ENCODE results near the gene MGAT3.

MGAT3 gene

GRCh38 chr22:39427751-39428596, 28.8 kb upstream of the MGAT3 start:
- no peak for DNase-seq (ENCODE audit: low read depth, low spot score)
- no peak overlapping the region for H3K27ac ChIP-seq

DNA sequence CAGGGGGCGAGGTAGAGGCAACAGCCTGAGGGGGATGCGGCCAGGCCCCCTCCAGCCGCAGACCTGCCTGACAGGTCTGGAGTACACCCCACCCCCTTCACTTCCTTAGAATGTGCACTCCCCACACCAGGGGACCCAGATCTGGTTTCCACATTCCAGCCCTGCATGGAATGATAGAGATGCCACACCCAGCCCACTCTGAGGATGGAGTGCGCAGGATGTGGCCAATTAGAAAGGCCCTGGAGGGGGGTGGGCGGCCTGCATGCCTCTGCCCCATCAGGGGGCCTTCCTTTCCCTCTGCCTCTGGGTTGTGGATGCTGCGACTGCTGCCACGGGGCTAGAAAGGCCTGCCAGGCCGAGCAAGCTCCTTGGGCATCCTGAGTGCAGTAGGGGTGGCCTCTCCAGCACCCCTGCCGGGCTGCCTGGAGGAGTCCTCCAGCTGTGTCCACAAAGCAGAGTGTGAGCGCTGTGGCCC, 28.2 kb upstream of the MGAT3 start:
- DNase-seq (ENCODE audit: low read depth, low spot score) = no peak

GRCh38 chr22:39429186-39429585, 27.6 kb upstream of the MGAT3 start:
- no peak for DNase-seq (ENCODE audit: low read depth, low spot score)
- H3K27ac ChIP-seq = no peak overlapping the region

More for the DNA sequence above, 28.2 kb upstream of the MGAT3 start:
- H3K27ac ChIP-seq = no peak overlapping the region

- no peak overlapping the region for H3K27ac ChIP-seq
- DNase-seq (ENCODE audit: low read depth, low spot score) = no peak
These were observed 26.8 kb upstream of the MGAT3 start for GRCh38 chr22:39429916-39430575.

GRCh38 chr22:39430576-39431150, 26.1 kb upstream of the MGAT3 start:
- no peak for DNase-seq (ENCODE audit: low read depth, low spot score)
- H3K27ac ChIP-seq = no peak overlapping the region

DNA sequence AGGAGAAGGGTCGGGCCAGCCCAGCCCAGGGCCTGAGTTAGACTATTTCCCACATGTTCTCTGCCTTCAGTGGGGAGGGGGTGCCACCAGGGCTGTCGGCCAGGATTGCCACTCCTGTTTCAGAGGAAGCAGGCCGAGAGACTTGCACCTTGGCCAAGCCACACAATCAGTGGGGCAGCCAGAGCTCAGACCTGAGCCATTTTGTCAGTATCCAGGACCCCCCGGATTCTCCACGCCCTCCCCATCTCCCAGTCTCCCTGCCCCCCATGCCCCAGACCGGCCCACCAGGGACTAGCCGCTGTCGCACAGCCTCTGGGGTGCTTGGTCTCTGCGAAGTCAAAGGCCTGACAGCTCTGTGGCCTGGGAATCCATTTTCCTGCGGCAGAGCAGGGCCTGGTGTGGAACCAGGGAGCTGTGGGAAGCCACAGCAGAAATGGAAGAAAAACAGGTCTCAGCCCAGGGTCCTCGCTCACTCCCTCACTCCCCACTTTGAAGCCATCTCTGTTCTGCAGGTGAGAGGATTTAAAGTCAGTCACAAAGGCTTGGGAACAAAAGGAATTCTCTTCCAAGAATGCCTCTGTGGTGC, 25.5 kb upstream of the MGAT3 start:
- H3K27ac ChIP-seq = no peak overlapping the region
- DNase-seq (ENCODE audit: low read depth, low spot score) = no peak

DNA sequence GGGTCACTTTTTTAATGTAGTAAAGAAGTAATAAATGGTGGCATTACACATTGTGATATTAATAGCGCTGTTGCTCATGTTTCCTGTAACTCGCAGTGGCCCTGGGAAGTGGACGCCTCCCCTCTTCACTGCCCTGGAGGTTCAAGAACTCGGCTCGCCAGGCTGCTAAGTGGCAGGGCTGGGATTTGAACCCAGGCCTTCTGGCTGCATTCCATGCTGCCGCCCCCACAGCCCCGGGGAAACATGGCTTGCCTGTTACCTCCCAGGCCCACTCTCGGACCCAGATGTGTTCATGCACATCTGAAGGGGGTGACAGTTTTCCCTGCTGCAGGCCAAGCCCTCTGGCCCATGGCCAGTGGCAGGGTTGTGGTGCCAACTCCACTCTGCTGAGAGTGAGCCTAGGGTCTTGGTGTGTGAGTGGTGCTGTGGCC, 25.0 kb upstream of the MGAT3 start:
- no peak overlapping the region for H3K27ac ChIP-seq
- DNase-seq (ENCODE audit: low read depth, low spot score) = no peak

DNA sequence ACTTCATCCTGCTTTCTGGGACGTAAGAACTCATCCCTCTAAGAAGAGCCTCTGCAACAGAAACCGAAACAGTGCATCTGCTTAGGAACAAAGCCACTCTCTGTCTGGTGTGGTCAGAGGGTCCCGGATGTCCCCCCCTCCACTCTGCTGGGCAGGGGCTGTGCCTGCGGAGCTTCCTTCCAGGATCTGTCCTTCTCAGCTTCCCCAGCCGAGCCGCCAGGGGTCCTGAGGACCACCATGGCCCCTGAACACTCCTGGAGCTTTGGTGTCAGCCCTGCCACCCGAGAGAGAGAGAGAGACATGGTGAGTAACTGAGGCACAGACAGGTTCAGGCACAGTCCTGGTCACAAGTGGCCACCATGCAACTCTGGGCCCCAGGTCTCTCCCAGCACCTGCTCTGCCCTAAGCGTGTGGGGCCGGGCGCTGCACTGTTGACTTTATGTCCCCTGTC, 24.4 kb upstream of the MGAT3 start:
- DNase-seq (ENCODE audit: low read depth, low spot score) = no peak
- no peak overlapping the region for H3K27ac ChIP-seq

- no peak overlapping the region for H3K27ac ChIP-seq
- no peak for DNase-seq (ENCODE audit: low read depth, low spot score)
These were observed 23.2 kb upstream of the MGAT3 start for GRCh38 chr22:39433476-39434242.

DNA sequence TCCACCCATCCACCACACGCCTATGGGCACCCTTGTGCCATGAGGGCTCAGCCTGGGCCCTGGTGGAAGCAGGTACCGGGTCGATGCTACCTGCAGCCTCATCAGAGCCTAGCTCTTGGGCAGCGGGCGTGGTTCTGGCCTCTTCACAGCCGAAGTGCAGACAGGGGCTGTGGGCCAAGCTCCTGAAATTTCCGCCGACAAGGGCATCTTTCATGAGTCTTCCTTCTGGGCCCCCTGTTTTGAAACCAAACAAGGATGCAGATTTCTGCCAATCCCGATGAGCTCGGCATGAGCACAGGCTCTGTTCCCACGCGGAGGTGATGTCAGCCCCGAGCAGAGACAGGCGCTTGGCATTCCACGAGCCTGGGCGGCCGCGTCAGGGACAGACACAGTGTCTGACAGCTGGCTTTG, 22.6 kb upstream of the MGAT3 start:
- no peak for DNase-seq (ENCODE audit: low read depth, low spot score)
- no peak overlapping the region for H3K27ac ChIP-seq

DNA sequence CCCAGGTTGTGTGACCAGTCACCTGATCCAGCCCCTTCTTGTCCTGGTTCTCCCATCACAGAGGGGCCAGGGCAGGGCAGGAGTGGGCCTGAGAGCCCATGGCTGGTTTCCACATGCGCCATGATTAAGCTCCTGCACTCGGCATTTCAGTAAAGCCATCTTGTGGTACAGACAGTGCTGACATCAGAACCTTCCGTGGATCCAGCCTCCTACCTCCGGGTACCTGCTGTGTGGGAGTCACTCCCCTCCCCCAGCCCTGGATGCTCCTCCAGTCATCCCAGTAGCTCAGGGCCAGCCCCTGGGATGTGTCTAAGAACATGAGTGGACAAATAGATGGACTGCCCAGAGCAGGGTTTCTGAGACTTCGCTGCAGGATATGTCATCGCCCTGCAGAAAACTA, 22.1 kb upstream of the MGAT3 start:
- no peak for DNase-seq (ENCODE audit: low read depth, low spot score)
- no peak overlapping the region for H3K27ac ChIP-seq

- DNase-seq (ENCODE audit: low read depth, low spot score) = no peak
- H3K27ac ChIP-seq = no peak overlapping the region
These were observed 21.2 kb upstream of the MGAT3 start for GRCh38 chr22:39435616-39436015.

DNA sequence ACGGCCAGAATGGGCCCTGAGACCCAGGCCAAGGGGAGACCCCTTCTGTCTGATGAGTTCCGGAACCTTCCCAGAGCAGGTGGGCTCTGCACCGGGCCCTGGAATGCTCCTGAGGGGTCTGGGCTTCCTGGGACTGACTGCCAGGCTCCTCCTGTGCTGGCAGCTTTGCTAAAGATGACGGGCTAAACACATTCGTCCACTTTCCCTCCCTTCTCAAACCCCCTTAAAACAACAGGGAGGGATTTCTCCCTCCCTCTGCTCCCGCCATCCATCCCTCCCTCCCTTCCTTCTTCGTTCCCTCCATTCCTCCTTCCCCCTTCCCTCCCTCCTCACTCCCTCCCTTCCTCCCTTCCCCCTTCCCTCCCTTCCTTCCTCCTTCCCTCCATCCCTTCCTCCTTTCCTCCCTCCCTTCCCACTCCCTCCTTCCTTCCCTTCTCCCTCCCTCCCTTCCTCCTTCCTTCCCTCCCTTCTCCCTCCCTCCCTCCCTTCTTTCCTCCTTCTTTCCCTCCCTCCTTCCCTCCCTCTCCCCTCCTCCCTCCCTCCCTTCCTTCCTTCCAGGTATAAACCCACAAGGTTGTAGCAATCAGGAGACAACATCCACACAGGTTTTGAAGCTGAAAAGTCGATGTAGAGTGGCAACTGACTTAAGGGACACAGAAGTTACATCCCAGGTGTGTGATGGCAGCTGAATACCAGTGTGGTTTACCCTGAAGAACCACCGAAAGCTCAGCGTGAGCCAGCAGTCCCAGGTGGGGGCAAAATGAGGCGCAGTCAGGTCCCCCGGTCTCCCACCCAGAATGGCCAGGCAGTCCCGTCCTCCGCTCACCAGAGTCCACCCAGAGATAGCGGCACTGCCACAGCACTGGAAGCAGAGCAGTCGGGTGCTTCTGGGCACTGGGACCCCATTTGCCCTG, 18.8 kb upstream of the MGAT3 start:
- DNase-seq (ENCODE audit: low read depth, low spot score) = no peak
- no peak overlapping the region for H3K27ac ChIP-seq

GRCh38 chr22:39439170-39439569, 17.6 kb upstream of the MGAT3 start:
- peak overlapping the region; percentile 48 for H3K27ac ChIP-seq
- DNase-seq (ENCODE audit: low read depth, low spot score) = no peak

DNA sequence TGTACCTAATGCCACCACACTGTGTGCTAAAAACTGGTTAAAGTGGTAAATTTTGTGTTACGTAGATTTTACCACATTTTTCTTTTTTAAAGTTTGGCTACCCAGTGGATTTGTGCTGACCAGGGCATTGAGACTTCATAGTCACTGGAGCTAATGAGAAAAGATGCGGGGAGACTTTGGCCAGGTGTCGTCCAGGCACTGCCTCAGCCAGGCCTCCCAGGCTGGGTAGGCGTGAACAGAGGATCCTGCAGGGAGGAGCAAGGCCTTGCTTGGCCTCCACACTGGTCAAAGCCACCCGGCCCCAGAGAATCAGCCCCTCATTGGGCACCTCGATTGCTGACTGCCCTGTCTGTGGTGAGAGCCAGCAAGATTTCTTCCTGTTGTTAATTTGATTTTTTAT, 13.4 kb upstream of the MGAT3 start:
- H3K27ac ChIP-seq = no peak overlapping the region
- DNase-seq (ENCODE audit: low read depth, low spot score) = no peak

DNA sequence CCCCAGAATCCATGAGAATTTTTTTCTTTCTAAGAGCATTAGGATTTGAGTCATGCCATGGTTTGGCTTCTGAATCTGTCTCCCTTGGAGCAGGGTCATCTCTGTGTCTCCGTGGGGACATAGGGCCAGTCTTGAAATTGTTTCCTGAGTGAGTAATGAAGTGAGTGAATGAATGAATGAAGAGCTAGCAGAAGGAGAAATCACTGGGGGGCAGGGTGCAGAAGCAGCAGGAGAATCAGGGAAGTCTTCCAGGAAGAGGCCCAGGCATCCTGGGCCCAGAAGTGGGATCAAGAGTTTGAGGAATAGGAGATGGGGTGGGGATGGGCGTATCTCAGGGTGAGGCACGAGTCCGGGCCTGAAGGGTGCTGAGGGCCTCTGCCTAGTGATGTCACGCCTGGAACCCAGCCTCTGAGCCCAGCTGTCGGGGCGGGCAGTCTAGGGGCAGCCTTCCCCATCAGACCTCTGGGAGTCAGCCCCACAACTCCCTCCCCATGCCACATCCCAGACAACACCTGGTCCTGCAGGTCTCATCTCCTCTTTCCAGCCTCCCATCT, 12.5 kb upstream of the MGAT3 start:
- DNase-seq (ENCODE audit: low read depth, low spot score) = no peak
- H3K27ac ChIP-seq = no peak overlapping the region

DNA sequence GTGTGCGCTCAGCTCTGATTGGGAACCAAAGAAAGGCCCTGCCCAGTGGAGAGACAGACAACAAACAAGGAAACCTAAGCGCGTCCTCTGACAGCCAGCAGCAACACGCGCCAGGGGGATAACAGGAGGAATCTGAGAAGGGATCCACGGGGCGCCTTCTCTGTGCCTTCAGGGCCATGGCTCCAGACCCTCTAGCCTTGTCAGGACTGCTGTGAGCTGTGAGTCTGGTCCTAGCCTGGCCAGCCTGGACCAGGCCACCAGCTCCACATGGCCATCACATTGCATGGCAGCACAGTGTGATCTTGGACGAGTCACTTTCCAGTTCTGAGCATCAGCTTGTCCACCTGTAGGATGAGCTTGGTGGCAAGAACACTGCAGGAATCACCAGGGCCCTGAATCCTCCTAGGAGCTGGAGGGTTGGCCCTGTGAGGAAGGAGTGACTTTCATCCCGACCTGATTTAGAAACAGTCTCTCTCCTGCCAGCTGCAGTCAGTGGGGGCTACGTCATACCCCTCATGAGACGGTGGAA, 11.8 kb upstream of the MGAT3 start:
- DNase-seq (ENCODE audit: low read depth, low spot score) = no peak

DNA sequence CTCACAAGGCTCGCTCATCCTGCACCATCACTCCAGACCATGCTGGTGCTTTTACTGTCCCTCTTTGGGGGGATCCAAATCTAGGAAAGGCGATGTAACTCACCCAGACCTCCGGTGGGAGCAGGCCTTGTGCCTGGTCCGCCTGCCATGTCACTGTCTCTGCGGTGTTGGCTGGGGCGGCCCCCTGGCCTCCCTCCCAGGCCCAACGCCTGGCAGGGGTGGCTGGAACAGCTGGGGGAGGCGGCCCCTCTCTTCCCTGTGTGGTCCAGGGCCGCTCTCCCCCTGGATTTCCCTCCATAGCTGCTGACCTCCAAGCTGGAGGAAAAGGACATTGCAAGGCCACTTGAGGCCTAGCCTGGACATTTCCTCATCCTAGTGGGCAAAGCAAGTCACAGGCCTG, 11.1 kb upstream of the MGAT3 start:
- no peak for DNase-seq (ENCODE audit: low read depth, low spot score)
- H3K27ac ChIP-seq = no peak overlapping the region

More for the DNA sequence above, 11.8 kb upstream of the MGAT3 start:
- H3K27ac ChIP-seq = no peak overlapping the region

Measured in epithelial cell of prostate (primary cell).